Stimulated activated CD4-positive, alpha-beta T cell treated with anti-CD3 and anti-CD28 coated beads, Interleukin-12 subunit alpha, Interleukin-12 subunit beta, amount 100 ng/mL, for 48 hours (primary cell): ENCODE results near the gene XCR1.
"Not testable (repeated sequence)": the region's sequence is repeated elsewhere in the genome, so short reads cannot be mapped to it uniquely, and the experiment has no call there.

ENCODE experiments used
- DNase-seq, 3 donors: peaks; one replicate each; pipeline ENCODE4 v3.0.0-alpha.2; 2020; ENCODE audit warnings: low read depth in 2 of 3, low spot score in 1 of 3

The XCR1 gene

DNA sequence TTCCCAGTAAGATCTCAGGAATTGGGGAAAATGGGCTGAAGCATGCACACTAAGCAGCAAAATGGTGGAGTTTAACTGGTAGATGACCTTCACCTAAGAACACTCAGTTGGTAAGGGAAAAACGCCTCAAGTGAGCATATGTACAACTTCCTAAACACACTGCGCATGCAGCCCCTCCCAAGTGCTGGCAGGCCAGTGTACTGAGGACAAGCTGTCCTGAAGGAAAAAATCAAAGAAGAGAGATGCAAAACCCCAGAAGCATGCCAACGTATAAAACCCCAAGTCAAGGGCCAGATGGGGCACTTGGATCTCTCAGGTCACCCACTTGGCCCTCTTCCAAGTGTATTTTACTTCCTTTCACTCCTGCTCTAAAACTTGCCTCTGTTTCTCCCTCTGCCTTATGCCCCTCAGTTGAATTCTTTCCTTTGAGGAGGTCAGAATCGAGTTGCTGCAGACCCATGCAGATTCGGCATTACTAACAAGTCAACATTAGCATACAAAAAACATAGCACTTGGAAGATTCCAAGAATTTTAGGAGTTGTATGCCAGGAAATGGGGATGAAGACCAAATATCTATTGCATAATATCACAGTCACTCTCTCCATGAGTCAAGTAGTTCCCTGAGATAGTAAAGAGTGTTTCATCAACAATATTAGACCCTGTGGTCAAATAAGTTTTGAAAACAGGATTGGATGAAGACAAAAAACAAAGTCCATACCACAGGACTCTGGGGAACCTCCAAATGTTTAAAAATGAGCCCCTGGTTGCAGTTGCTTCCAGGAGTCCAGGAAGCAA, 20.8 kb downstream of the XCR1 start:
- DNase-seq = no peak

DNA sequence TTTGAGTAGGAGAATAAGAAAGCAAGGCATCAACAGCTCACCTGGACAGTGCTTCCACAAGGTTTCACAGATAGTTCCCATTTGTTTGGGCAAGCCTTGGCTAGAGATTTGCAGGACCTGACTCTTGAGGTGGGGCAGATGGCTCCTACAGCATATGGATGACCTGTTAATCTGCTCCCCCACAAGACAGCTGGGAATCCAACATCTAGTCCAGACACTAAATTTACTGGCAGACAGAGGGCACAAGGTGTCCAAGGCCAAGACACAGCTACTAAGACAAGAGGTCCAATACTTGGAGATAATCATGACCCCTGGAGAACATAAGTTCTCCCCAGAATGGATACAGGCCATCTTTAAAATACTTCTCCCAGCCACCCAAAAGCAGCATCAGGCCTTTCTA, 23.6 kb downstream of the XCR1 start:
- not testable (repeated sequence) for DNase-seq

DNA sequence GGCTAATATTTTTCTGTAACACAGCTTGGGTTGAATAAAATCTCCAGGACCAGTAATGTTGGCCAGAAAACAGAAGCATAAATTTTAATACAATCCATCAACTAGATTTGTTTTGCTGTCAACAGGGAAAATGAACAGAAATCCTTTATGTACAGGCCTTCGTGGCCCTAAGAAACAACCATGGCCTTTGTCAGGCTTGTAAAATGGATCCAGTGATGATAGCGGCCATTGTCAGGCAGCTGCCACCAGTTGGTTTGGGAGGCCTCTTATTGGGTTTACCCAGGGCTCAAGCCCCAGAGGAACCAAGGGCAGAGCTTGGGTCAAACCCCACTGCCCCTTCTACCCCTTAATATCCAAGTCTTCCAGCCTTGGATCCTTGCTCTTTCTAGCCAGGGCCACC, 26.1 kb downstream of the XCR1 start:
- DNase-seq = no peak

DNA sequence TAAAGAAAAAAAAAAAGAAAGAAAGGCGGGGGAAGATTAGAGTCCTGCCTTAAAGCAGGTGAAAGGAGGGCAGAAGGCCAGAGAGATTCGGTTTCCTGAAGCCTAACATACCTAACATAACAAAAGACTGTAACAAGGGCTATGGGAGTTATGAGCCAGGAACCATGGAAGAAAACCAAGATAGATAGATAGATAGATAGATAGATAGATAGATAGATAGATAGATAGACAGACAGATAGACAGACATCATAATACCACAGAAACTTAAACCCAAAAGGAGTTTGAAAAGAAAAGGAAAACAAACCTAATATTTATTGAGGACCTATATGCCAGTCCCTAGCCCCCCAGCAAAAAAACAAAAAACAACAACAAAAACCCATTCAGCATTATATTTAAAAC, 29.3 kb downstream of the XCR1 start:
- no peak for DNase-seq

DNA sequence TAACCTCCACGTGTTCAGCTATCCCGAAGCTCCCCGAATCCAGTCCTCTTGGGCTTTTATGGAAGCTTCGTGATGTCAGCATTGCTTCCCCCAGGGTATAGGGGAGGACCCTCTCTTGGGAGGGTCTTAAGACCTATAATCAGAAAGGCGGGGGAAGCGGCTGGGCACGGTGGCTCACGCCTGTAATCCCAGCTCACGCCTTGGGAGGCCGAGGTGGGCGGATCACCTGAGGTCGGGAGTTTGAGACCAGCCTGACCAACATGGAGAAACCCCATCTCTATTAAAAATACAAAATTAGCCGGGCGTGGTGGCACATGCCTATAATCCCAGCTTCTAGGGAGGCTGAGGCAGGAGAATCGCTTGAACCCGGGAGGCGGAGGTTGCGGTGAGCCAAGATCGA, 29.8 kb downstream of the XCR1 start:
- not testable (repeated sequence) for DNase-seq

DNA sequence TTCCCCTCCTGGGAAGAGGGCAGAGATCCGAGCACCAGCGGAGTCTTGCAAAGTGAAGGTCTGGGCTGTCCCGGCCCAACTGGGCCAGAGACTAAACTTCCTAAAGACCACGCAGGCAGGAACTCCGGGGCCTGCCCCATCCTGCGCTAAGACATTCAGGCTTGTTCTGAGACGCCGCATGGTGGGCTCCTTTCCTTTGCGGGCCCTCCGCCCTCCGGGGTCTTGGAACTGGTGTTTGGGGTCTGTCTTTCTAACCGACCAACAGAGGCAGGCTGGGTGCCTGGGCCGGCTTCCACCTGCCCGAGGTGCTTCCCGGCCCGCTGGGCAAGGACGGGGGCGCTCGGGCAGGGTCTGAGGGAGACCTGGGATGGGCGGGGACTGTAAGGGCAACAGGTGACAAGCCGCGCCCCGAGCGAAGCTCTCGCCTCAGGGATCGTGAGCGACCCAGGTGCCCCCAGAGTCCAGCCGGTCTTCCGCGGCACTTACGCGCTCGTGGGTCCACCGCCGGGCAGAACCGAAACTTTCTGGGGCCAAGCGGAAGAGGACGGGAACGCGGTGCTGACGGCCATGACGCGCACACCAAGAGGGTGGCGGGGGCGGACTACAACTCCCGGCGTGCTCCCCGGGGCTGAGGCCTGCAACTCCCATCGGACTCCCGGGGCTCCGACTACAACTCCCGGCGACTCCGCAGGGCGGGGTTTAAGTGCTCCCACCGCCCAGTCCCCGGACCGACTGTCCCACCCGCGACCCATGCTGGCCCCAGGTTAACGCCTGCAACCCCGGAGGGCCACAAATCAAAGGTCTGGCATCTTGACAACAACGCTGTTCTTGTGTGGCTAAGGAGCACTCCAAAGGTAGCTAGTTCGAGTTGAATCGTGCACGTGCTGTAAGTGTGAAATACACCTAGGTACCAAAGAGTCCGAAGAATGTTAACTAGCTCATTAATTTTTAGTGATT, 31.8 kb downstream of the XCR1 start, which contains the start of gene FYCO1:
FYCO1 (minus strand) TSS at position 589 of the 957 bp plus-strand sequence. CDS start 10,914 bp downstream, outside the sequence.
- peak; percentile 77 to 86 (median 80) for DNase-seq

DNA sequence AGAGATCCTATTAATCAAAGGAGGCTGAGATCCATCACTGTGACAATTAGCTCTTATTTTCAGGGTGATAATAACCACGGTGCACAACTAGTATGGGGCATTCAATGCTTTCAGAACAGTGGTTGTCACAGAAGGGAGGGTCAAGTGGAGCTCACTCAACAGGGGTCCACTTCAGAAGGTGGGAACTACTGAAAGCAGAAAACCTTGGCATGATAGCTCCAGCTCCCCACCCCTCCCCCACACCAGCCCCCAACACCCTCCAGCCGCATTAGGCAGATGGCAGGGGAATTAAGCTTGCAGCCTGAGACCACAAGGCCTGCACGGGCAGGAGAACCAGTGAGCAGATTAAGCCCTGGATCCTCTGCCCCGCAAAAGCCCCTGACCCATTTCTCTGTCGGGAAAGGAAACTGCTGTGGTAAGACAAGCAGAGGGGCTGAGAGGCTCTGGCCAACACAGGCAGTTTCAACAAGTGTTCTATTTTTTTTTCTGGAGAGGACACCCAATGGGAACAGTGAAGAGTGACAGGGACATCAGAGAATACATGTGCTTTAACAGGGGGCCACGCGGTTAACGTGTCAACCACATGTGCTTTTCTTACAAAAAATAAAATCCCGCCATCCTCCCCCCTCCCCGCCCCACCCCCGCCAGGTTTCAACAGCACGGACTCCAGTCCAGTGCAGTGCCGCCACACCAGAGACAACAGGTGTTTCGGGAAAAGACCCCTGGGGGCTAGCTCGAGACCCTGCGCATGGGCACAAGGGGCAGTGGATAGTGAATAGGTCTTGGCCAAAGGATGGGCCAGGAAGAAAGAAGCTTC, 32.7 kb downstream of the XCR1 start:
- DNase-seq = peak in 1 of 3 donors; percentile 30

DNA sequence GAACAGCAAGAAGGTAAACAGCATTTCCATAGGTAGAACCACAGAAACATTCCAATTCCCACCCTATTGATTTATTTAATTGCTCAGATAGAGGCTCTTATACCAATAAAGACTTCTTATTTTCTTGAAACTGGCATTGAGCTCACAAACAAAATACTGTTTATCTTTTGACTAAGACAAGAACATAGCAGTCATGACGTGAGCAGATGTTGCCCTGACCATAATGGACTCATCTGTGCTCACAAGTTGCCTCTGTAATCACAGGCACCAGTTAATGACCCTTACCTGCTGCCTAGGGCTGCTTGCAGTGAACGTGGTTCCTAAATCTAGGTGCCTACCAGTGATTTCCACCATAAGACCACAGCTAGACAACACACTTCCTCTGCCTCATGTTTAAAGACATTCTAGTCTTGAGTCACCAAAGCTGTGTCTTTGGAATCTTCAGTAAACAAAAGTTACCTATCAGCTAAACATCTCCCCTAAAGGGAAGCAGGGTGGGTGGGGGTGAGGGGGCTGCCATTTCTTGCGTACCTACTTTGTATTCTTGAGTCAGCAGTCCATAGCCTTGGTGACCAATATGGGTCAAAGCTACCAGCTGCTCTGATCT, 33.8 kb downstream of the XCR1 start:
- DNase-seq = no peak

DNA sequence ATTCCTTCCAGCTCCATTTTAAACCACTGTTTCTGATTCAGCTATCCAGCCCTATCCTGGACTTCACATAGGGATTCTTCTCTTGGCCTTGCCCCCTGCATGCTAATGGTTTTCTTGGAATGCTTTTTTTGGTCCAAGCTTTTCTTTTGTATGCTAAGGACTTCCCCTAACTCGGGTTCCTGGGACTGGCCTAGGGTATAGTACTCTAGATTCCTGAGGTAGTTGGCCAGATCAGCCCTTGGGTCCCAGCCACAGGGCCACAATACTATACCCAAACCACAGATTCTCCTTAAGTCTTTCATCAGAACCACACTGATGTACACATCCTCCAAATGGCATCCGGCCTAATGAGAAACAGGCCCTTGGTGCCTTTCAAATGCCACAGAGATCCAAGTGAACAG, 34.5 kb downstream of the XCR1 start:
- DNase-seq = no peak

DNA sequence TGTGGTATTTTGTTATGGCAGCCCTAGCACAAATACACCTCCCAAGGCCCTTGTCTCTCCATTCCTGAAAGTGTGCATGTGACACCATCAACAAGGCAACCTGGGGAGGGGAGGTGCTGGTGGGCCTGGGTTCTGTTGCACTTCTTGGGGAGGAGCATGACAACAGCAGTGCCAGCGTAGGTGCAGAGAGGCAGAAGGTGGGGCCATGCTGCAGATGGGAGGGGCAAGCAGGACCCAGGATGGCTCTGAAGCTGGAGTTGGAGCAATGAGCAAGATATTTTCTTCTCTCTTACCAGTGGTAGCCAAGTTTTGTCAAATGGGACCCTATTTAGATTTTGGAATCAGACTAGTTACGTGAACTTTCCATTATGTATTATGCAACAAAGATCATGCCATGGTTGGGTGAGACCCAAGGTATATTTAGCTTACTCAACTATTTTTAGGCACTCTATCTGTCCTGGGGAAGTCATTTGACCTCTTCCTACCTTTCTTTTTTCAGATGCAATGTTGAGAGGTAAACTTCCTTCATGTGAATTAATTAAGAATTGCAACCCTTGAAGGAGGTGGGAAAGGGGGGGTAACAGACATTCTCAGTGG, 35.1 kb downstream of the XCR1 start:
- no peak for DNase-seq

DNA sequence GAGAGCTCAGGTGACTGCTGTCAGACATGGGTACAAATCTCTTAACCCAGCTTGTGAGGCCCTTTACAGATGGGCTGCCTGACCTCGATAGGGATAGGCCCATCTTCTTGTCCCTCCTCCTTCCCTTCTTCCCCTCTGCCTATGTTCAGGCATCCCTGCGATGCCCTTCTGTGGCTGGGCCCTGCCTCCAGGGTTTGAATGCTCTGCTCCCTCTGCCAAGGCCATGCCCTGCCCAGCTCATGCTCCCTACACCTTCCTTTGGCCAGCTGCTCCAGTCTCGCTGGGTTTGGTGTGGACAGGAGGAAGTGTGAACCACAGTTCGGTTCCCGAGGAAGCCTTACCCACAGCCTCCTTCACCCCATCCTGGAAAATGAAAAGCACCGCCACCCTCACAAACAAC, 35.9 kb downstream of the XCR1 start:
- DNase-seq = no peak

DNA sequence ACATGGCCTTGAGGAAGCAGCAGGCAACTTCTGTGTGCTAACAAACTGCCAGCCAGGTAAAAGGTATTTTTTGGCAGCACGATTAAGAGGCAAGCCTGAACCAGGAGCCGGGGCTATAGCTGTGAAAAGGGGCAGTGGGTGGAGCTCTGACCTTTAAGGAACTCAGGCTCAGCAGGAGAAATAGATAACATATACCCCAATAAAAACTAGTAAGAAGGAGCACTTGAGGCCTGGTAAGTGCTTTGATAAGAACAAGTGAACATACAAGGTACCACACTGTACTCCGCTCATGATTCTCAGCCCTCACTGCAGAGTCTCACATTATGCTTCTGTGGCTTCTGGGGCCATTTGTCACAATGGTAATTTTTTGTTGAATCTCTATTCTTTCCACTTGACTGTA, 37.1 kb downstream of the XCR1 start:
- DNase-seq = no peak

DNA sequence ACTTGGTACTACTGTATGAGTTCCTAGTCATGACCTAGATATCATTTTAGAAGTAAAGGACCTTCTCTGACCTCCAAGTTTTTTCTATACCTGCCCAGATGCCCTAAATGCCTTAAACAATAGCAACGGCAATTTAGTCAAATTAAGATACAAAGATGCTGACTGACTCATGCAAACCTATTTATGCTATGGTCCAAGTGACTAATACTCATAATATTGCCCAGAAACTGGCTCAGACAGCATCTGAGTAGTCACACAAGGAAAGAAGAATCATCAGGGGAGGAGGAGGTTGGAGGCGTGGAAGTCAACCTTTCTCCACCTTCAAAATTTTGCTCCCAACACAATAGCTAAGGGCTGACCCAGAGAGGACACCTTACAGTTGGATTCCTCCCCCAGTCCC, 38.5 kb downstream of the XCR1 start:
- no peak for DNase-seq

DNA sequence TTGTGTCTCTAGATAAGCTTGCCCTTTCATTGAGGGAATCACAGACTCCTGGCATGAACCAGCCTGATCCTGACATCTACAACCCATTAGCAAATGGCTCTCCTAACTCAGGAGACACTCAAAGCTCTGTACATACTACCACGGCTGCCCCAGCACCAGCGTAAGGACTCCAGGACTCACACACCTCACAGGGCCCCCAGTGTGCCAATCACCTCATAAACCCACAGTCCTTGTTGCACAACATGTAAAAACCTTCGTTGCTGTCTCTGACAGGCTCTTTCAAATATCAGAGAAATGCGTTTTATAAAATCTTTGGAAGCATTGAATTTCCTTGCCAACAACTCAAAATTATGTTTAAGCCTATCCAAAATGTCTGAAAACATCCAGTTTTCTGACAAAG, 38.9 kb downstream of the XCR1 start:
- DNase-seq = no peak

DNA sequence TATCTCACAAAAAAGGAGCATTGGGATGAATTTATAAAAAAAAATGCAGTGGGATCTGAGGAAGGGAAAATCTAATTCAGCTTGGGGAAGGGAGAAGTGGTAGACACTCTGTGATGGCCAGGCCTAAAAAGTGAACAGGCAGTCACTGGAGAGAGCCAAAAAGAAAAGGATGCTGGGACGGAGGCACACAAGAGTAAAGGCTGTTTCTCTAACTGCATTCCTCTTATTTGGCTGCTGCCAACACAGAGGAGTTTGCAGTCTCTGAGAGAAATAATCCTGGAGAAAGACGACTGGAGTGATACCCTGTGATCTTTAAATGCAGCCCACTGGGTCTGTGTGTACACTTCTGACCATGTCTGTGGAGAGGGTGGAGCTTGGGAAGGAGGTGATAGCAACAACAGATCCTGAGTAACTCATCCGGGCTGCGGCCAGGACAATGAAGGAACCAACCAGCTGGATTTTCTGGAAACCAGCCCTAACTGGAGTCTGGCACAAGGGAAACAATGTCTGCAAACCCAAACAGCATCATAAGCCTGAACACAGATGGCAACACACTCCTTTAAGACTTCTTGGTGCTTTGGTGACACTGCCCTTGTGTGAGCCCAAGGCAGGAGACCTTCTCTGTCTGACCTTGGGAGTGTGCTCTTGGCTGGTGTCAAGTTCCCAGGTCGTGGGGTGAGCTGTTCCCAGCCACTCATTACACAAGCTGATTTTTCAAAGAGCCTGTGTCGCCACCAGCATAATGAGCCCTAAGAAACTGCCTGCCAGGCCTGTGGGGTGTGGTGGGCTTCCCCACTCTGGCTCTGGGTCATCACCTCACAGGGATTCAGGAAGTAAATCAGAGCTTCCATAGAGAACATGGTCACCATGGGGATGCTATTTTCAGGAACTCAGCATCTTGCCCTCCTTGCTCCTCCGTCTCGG, 39.7 kb downstream of the XCR1 start:
- no peak for DNase-seq

DNA sequence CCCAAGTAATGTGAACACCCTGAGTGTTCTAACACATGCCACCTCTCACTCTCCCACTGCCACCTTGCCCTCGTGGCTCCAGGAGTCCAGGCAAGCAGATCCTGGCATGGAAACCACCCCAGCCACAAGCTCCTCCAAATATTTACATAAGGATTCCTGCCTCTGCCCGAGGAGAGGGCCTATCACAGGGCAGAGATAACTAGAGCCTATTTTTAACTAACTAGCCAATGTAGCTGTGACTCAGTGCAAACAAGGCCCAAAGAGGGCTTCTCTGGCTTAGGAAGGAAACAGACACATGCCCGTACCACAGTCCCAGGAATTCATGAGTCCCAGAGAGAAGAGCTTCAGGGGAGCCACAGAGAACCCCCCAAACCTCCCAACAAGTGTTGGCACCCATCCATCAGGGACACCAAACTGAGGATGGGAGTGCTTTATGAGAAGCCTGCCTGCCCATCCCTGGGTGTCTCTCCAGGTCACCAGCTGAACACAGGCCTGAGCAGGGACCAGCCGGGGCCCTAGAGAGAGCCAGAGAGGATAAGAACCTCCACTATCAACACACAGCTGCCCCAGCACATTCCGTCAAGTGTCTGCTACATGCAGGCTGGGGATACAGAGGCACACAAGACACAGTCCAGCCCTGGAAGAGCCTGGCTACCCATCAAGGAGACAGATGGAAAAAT, 40.8 kb downstream of the XCR1 start:
- DNase-seq = no peak

DNA sequence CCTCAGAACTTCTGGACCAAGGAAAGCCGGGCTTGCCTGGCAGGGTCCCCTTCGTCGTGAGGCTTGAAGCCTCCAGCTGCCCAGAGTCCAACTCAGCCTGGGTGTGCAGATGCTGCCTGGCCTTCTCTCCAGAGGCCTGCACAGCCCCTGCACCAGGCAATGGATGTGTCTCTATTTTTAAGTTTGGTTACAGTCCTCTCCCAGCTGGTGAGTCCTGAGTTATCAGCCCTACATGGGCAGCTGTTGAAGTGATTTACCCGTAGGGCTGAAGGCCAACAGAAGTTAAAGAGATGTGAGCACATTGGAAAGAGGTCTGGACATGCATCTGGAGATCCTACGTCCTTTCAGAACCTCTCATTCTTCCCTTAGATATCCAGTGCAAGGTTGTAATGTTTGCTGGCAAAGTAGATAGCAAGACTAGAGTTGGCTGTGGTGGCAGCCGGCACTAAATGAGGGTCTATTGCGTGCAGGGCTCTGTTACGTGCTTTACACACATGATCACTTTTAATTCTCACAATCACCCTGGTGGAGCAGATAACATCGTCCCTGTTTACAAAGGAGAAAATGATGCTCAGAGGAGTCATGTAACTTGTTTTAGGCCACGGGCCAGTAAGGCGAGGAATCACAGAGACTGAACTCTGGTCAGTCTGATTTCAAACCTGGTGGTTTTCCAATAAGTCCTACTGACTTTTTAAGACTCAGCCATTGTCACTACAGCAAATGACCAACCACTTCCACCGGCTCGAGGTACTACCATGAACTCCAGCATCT, 41.6 kb downstream of the XCR1 start:
- no peak for DNase-seq
